HEK293 (cell line): ENCODE measurements around the gene CRB2.

Source experiments
- ZNF521 ChIP-seq: fragments of 450-650 bp; formaldehyde crosslinking; IDR thresholded peaks from 2 replicates; pipeline ENCODE4 v1.5.1; 2017; ENCODE audit warnings: missing biosample characterization, mild to moderate bottlenecking, missing genetic modification characterization
- ZNF76 ChIP-seq: fragments of 450-650 bp; formaldehyde crosslinking; IDR thresholded peaks from 2 replicates; pipeline ENCODE4; 2016; ENCODE audit warnings: low read depth, missing biosample characterization, missing genetic modification characterization, borderline replicate concordance
- TF ChIP-seq, protein P1 (sequence below): fragments of 450-650 bp; formaldehyde crosslinking; IDR thresholded peaks from 2 replicates; pipeline ENCODE4 v1.5.1; 2016; ENCODE audit warnings: missing biosample characterization, missing genetic modification characterization

DNA sequence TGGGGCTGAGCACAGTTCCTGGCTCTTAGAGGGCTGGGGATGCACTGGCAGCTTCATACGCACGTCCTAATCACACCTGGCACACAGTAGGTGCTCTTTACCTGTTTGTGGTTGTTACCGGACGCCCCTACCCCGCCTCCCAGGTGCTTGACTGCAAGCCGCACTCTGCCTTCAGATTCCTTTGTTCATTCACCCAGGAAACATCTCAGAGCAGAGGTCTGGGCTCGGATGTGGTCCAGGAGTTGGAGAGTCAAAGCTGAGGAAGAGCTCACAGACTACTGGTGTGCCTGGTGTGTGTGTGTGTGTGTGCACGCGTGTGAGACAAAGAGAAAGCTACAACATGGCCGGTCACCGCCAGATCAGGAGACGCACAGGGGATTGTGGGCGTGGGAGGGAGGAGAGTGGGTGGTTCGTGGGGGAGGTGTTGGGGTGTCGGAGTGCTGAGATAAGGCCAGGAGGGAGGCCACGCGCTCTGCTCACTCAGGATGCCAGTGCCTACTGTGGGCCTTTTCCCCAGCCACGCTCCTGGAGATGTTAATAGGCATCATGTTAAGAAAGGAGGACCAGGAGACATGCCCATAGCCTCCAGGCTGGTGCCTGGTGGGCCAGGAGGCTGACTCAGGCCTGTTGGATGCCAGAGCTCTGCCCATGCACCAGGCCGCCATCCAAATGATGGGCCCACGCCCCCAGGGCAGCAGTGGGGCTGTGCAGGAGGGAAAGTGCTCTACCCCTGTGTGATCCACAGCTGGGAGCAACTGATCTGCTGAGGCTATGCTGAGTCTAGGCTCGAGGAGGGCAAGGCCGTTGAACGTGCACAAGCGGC is 39.9 kb downstream of the CRB2 start:
- TF ChIP-seq, protein P1, sequence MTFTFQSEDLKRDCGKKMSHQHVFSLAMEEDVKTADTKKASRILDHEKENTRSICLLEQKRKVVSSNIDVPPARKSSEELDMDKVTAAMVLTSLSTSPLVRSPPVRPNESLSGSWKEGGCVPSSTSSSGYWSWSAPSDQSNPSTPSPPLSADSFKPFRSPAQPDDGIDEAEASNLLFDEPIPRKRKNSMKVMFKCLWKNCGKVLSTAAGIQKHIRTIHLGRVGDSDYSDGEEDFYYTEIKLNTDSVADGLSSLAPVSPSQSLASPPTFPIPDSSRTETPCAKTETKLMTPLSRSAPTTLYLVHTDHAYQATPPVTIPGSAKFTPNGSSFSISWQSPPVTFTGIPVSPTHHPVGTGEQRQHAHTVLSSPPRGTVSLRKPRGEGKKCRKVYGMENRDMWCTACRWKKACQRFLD (tag by site-specific recombination), result no peak
- TF ChIP-seq ZNF521 (tag by site-specific recombination) (no peak), ZNF76 (tag by site-specific recombination) (no peak)
